GM21423 (cell line): Measurements from ENCODE around the gene EPOP.
"Not testable (repeated sequence)": the region's sequence is repeated elsewhere in the genome, so short reads cannot be mapped to it uniquely, and the experiment has no call there.

ENCODE experiments used
- ATAC-seq: cut with Tn5 transposase; IDR thresholded peaks from one replicate; pipeline ENCODE4 v1.9.1; 2021; ENCODE audit warnings: mild to moderate bottlenecking, moderate library complexity; ENCODE audit not compliant: unreplicated experiment

The EPOP gene

GRCh38 chr17:38654411-38655398, 20.1 kb downstream of the EPOP start:
- ATAC-seq, result no peak

GRCh38 chr17:38653679-38654078, 21.1 kb downstream of the EPOP start:
- ATAC-seq, result no peak

GRCh38 chr17:38653230-38653629, 21.5 kb downstream of the EPOP start:
- no peak for ATAC-seq

- not testable (repeated sequence) for ATAC-seq
These were observed 24.0 kb downstream of the EPOP start for GRCh38 chr17:38650653-38651173.

- ATAC-seq, result no peak
These were observed 36.8 kb downstream of the EPOP start for GRCh38 chr17:38637951-38638350.

- no peak for ATAC-seq
These were observed 38.7 kb downstream of the EPOP start for GRCh38 chr17:38636054-38636453.

- ATAC-seq, result no peak
These were observed 42.4 kb downstream of the EPOP start for GRCh38 chr17:38632334-38632733.

GRCh38 chr17:38628441-38628840, 46.3 kb downstream of the EPOP start:
- ATAC-seq, result no peak

- ATAC-seq, result no peak
These were observed 46.8 kb downstream of the EPOP start for GRCh38 chr17:38627957-38628356.

GRCh38 chr17:38626606-38627226, 48.0 kb downstream of the EPOP start:
- not testable (repeated sequence) for ATAC-seq

GRCh38 chr17:38625482-38625881, 49.3 kb downstream of the EPOP start:
- no peak for ATAC-seq

GRCh38 chr17:38624782-38625355, 49.9 kb downstream of the EPOP start:
- ATAC-seq, result not testable (repeated sequence)
